ENCODE results near the gene IL20.

DNA sequence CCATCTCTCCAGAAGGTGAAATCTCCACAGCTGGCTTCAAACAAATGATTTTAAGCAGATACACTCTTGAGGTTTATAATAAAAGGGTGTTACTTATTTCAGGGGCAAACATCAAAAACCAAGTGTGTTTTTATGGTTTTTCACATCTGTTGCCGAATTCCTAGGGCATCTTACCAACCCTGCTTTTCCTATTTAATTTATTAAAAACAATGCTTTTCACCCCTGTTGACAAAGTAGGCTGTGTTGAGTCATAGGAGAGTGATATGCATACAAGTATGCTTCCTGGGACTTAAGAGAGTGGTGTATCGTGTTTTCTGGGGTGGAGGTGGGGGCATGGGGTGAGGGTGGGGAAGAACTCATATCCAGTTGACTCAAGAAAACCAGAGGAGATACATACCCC, 29.3 kb upstream of the IL20 start:
- TF ChIP-seq MAFK (IDR thresholded peaks at IDR 0.05; ENCODE audit: low read depth, low read length) (no peak), RXRA (IDR thresholded peaks at IDR 0.05; ENCODE audit: insufficient read depth, low read depth, low read length) (no peak), SP1 (IDR thresholded peaks at IDR 0.05; ENCODE audit: low read depth, low read length) (no peak), GABPA (IDR thresholded peaks at IDR 0.05; ENCODE audit: borderline replicate concordance, insufficient read depth, low read length) (no peak), EP300 (IDR thresholded peaks at IDR 0.05; ENCODE audit: borderline replicate concordance in 1 of 2, low read depth in 2 of 2, low read length in 2 of 2) (no peak), GTF2F1 (IDR thresholded peaks at IDR 0.05; ENCODE audit: borderline replicate concordance, low read depth, low read length) (no peak), TAF7 (optimal IDR thresholded peaks at IDR 0.05; ENCODE audit: borderline replicate concordance, low read depth, low read length) (no peak), RNF2 (IDR thresholded peaks at IDR 0.05; ENCODE audit: borderline replicate concordance, low read depth, low read length, missing control alignments, poor library complexity, severe bottlenecking) (no peak)
- TF ChIP-seq, protein P1, sequence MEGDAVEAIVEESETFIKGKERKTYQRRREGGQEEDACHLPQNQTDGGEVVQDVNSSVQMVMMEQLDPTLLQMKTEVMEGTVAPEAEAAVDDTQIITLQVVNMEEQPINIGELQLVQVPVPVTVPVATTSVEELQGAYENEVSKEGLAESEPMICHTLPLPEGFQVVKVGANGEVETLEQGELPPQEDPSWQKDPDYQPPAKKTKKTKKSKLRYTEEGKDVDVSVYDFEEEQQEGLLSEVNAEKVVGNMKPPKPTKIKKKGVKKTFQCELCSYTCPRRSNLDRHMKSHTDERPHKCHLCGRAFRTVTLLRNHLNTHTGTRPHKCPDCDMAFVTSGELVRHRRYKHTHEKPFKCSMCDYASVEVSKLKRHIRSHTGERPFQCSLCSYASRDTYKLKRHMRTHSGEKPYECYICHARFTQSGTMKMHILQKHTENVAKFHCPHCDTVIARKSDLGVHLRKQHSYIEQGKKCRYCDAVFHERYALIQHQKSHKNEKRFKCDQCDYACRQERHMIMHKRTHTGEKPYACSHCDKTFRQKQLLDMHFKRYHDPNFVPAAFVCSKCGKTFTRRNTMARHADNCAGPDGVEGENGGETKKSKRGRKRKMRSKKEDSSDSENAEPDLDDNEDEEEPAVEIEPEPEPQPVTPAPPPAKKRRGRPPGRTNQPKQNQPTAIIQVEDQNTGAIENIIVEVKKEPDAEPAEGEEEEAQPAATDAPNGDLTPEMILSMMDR (IDR thresholded peaks at IDR 0.05; ENCODE audit: control extremely low read depth in 1 of 3, insufficient read depth in 1 of 3, low read depth in 1 of 3, low read length in 3 of 3) = no peak

All from H1 (cell line).